Pancreas (tissue), 10 donors: ENCODE results near the gene NKX2-1. TPM values are rescaled to one million over a fixed set of nuclear protein-coding genes. Genes with fewer than 3 reads are reported as not detected.
A peak's percentile ranks its signal among the peaks of the same experiment; 100 is the strongest.

Experiments
- ATAC-seq, 4 donors: fragments of 200-7000 bp; cut with Tn5 transposase; one replicate each; pipeline versions ENCODE4 v1.8.0 to v1.9.1; 2020; ENCODE audit warnings: mild to moderate bottlenecking in 4 of 4, moderate library complexity in 4 of 4
- DNase-seq, 6 donors: peaks; one replicate each; pipeline ENCODE4 v3.0.0-alpha.2; 2020
- FAIRE-seq: peaks from 2 replicates; lab custom pipeline; 2012; peaks lifted over from hg19 to GRCh38; lab: Jason Lieb, UNC
- H3K27ac ChIP-seq, 4 donors: fragments of 200-600 bp; sonication (generic); 1 replicate in 3 of 4; 2 replicates in 1 of 4; pipeline versions ENCODE4 v1.5.0 to v1.8.0; 2020
- H3K27me3 ChIP-seq, 4 donors: fragments of 200-600 bp; one replicate each; pipeline ENCODE4 v1.8.0; 2021
- H3K36me3 ChIP-seq, 3 donors: fragments of 200-600 bp; sonication (generic) in 1 of 3; one replicate each; pipeline versions ENCODE4 v1.5.0 to v1.8.0; 2020 to 2021
- H3K4me1 ChIP-seq, 3 donors: fragments of 200-600 bp; one replicate each; pipeline ENCODE4 v1.8.0; 2021
- H3K4me3 ChIP-seq, 4 donors: fragments of 200-600 bp; sonication (generic) in 2 of 4; one replicate each; pipeline versions ENCODE4 v1.5.0 to v1.8.0; 2020 to 2021
- H3K9me3 ChIP-seq, 4 donors: fragments of 200-600 bp; one replicate each; pipeline ENCODE4 v1.8.0; 2021
- WGBS, 2 donors: extraction: QIAGEN DNeasy Blood & Tissue Kit; methylation state at CpG; one replicate each; pipeline ENCODE4 v1.1.7; 2013; 5-methylcytosine and 5-hydroxymethylcytosine counted together
- intact Hi-C, 3 donors: fragments of 100-400 bp; cut with DNase I; formaldehyde crosslinking; loops; one replicate each; pipeline versions ENCODE4 v1.11.1 to v1.14.2; 2022
- polyA plus RNA-seq, 2 donors: library from polyadenylated mRNA; stranded (reverse); fragments of 200-250 nt; gene quantifications; one replicate each; pipeline ENCODE4 v1.2.3, GENCODE V29; 2013
- total RNA-seq, 6 donors: library from RNA; stranded (reverse); fragmentation: NEBNext Ultra II Directional in 4 of 6; extraction: Animal tissue kit (Norgen Biotek cat#: 25700) in 4 of 6; gene quantifications; one replicate each; pipeline versions ENCODE4 v1.2.1 to v1.2.4, GENCODE V29; 2021 to 2023
- TF ChIP-seq, protein P1 (sequence below), 4 donors: fragments of 200-600 bp; sonication (generic) in 3 of 4; IDR thresholded peaks; one replicate each; pipeline versions ENCODE4 v1.5.0 to v1.8.0; 2021; ENCODE audit warnings: antibody characterized with exemption in 4 of 4
- donor health status: healthy with polysubstance abuse.
- donor health status: DM: no; HTN: no; CAD: no; lungs with moderate emphysema.
- donor health status: DM: no; HTN: no; CAD: no.
- donor health status: control.
- donor health status: control.
- donor health status: Bipolar disorder and iron deficiency.
- donor health status: DM: yes; HTN: yes; CAD: no.
- donor health status: DM: no; HTN: no; CAD: no.
- donor health status: DM: no; HTN: no; CAD: no.
- donor health status: DM: yes; HTN: yes; CAD: no.

The NKX2-1 gene
- total and polyA plus RNA-seq, 8 donors = 0.25 TPM; not detected in 7

DNA sequence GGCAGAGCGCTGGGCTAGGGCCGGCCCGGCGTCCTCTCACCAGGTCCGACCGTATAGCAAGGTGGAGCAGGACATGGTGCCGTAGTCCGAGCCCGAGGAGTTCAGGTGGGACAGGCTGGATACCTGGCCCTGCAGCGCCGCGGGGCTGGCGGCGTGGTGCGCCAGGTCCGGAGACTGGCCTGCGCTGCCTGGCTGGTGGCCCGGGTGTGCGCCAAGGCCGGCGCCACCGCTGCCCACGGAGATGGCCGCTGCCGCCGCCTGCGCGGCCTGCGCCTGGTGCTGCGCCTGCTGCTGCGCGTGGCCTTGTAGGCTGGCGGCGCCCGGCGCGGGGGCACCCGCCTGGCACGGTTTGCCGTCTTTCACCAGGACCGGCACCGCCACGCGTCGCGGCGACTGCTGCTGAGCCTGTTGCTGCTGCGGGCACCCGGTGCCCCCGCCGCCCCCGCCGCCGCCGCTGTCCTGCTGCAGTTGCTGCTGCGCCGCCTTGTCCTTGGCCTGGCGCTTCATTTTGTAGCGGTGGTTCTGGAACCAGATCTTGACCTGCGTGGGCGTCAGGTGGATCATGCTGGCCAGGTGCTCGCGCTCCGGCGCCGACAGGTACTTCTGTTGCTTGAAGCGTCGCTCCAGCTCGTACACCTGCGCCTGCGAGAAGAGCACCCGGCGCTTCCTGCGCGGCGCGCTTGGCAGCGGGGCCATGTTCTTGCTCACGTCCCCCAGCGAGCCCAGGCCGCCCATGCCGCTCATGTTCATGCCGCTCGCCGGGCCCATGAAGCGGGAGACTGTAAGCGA lies 2.6 kb downstream of the NKX2-1 start:
- no peak overlapping the region for H3K27ac ChIP-seq
- H3K4me1 ChIP-seq = peaks cover 3 to 16% (median 12%) of the 10 kb centered on the region in 3 donors
- peak in 2 of 6 donors; percentile 58 to 77 for DNase-seq
- no peak for FAIRE-seq
- no peaks in the 10 kb centered on the region for H3K9me3 ChIP-seq
- no peaks in the 10 kb centered on the region for H3K36me3 ChIP-seq
- TF ChIP-seq, protein P1, sequence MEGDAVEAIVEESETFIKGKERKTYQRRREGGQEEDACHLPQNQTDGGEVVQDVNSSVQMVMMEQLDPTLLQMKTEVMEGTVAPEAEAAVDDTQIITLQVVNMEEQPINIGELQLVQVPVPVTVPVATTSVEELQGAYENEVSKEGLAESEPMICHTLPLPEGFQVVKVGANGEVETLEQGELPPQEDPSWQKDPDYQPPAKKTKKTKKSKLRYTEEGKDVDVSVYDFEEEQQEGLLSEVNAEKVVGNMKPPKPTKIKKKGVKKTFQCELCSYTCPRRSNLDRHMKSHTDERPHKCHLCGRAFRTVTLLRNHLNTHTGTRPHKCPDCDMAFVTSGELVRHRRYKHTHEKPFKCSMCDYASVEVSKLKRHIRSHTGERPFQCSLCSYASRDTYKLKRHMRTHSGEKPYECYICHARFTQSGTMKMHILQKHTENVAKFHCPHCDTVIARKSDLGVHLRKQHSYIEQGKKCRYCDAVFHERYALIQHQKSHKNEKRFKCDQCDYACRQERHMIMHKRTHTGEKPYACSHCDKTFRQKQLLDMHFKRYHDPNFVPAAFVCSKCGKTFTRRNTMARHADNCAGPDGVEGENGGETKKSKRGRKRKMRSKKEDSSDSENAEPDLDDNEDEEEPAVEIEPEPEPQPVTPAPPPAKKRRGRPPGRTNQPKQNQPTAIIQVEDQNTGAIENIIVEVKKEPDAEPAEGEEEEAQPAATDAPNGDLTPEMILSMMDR (IDR thresholded peaks at IDR 0.05) = no peak
- peaks cover 0 to 84% (median 20%) of the 10 kb centered on the region in 4 donors for H3K27me3 ChIP-seq
- intact Hi-C loops = no loop called here
- peak; percentile 8 to 52 (median 30) for ATAC-seq
- WGBS, 2 donors = 1 to 2% methylated on average over 75 to 87 of the region's 87 CpGs
- H3K4me3 ChIP-seq = no peak overlapping the region

DNA sequence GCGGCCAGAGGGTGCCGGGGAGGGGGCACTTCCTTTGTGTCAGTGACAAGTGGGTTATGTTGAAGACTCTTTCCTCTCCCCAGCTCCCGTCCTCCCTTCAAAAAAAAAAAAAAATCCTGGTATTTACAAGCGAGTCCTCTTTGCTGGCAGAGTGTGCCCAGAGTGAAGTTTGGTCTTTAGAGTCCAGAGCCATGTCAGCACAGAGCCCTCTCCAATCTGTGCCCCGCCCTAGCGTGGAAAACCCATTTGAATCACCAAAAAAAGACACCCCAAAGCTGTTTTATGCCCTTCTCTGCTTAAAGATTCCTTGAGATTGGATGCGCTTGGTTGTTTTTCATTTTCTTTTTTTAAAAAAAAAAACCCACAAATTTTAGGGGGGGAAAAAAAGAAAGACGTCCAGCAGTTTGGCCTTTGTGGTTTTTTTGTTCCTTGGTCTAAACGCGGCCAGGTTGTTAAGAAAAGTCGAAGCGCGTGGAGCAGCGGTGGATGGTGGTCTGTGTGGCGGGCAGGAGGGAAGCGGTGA lies 3.3 kb downstream of the NKX2-1 start:
- intact Hi-C loops = no loop called here
- FAIRE-seq (no peak), DNase-seq (no peak), ATAC-seq (no peak)
- Histone ChIP-seq H3K9me3 (no peaks in the 10 kb centered on the region), H3K4me1 (peaks cover 3 to 16% (median 12%) of the 10 kb centered on the region in 3 donors), H3K36me3 (no peaks in the 10 kb centered on the region), H3K27ac (no peak overlapping the region), H3K4me3 (no peak overlapping the region), H3K27me3 (peaks cover 0 to 84% (median 19%) of the 10 kb centered on the region in 4 donors)
- 5% methylated on average over 15 to 16 of the region's 16 CpGs for WGBS, 2 donors
- TF ChIP-seq, protein P1 (IDR thresholded peaks at IDR 0.05) = no peak

DNA sequence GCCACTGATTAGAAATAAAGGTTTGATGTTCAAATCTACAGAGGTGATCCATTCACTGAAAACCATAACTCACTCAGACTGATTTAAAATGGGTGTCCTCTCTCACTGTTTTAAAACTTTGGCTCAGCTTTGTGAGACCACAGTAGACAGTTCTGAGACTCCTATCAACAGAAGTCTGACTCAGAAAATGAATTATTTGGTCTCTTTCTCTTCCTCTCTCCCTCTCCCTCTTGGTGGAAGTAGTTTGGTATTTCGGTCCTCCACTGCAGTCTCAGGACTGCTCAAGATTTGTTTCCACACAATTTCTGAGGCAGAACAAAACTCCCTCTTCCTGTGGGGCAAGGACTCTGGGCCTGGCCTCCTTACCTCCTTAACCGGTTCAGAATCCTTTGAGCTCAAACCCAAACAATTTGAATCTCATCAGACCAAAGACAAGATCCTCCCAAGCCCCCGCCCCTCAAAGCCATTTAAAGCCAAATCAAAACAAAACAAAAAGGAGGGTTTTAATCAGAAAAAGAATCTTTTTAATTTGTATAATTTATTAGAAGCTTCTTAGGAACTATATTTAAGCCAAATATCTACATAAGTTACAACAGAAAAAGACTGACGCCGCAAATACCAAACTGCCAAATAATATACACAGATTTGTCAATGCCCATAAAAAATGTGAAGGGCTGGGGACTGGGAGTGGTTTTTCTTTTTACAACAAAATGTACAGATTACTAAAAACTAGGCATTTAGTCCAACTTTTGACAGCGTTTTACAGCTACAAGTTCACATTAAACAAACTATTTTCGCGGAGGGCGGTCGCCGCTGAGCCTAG lies 3.9 kb downstream of the NKX2-1 start:
- no peak for FAIRE-seq
- ATAC-seq = no peak
- WGBS, 2 donors = 10 to 12% methylated on average over 11 of the region's 11 CpGs
- intact Hi-C loops = no loop called here
- Histone ChIP-seq H3K27me3 (peaks cover 0 to 80% (median 17%) of the 10 kb centered on the region in 4 donors), H3K9me3 (no peaks in the 10 kb centered on the region), H3K4me1 (peaks cover 3 to 10% (median 9%) of the 10 kb centered on the region in 3 donors), H3K36me3 (no peaks in the 10 kb centered on the region), H3K27ac (no peak overlapping the region), H3K4me3 (no peak overlapping the region)
- DNase-seq = no peak
- TF ChIP-seq, protein P1 (IDR thresholded peaks at IDR 0.05) = no peak

DNA sequence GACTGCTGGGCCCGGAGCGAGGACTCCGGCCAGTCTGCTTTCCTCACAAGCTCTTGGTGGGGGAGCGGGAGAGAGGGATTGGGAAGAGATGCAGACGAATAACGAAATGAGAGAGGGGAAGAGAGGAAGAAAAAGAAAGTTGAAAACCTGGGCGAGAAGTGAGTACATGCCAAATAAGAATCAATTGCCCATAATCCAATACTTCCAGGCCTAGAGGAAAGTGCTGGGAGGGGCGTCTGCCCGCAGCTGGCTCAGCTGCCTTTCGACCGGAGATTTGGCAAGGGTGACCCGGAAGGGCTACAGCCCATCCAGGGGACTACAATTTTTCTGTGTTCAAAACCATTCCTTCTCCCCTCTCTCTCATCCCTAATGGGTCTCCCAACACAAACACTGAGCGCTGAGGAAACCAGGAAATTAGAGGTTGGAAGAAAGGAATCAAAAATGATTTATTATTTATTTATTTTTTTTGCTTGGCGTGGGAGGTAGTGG lies 4.9 kb downstream of the NKX2-1 start:
- Histone ChIP-seq H3K27me3 (peaks cover 3 to 83% (median 23%) of the 10 kb centered on the region in 4 donors), H3K4me3 (no peak overlapping the region), H3K36me3 (no peaks in the 10 kb centered on the region), H3K9me3 (no peaks in the 10 kb centered on the region), H3K27ac (no peak overlapping the region), H3K4me1 (peaks cover 3 to 4% (median 3%) of the 10 kb centered on the region in 3 donors)
- ATAC-seq = no peak
- no peak for DNase-seq
- intact Hi-C loops = no loop called here
- WGBS, 2 donors = 7 to 8% methylated on average over 14 of the region's 14 CpGs
- TF ChIP-seq, protein P1 (IDR thresholded peaks at IDR 0.05) = no peak
- FAIRE-seq = no peak
